H1 (cell line): ENCODE measurements around the gene GIN1. TPM values are rescaled to one million over a fixed set of nuclear protein-coding genes. Genes with fewer than 3 reads are reported as not detected.

Source experiments
- CTCF ChIA-PET: fragments of 300-600 bp; sonication (Branson Sonifier 250); formaldehyde crosslinking; loops from one replicate; lab custom pipeline; 2021; ENCODE audit not compliant: partially characterized antibody; lab: Charles Lee
- POLR2A ChIA-PET: fragments of 300-600 bp; sonication (Branson Sonifier 250); formaldehyde crosslinking; loops from one replicate; lab custom pipeline; 2021; ENCODE audit warnings: inconsistent platforms; ENCODE audit not compliant: partially characterized antibody; lab: Charles Lee
- DNase-seq, 2 experiments: peaks; one replicate each; pipeline versions ENCODE4 v3.0.0 to v3.0.0-alpha.2; 2010 to 2022; ENCODE audit warnings: low spot score in 2 of 2, low read depth in 1 of 2, mixed read lengths in 1 of 2
- FAIRE-seq: peaks from 2 replicates; lab custom pipeline; 2011; peaks lifted over from hg19 to GRCh38; lab: Jason Lieb, UNC
- H2AFZ ChIP-seq: 2 replicates; pipeline ENCODE4 v1.8.1; 2012; ENCODE audit warnings: low read length, inconsistent platforms
- H2AK5ac ChIP-seq: 2 replicates; pipeline ENCODE4 v1.6.1; 2013; ENCODE audit warnings: low read depth, low read length
- H2BK120ac ChIP-seq: replicated peaks from 2 replicates; pipeline ENCODE3; 2013; ENCODE audit warnings: low read depth, low read length, inconsistent platforms
- H2BK12ac ChIP-seq: 2 replicates; pipeline ENCODE4 v1.6.1; 2013; ENCODE audit warnings: low read depth, low read length
- H2BK15ac ChIP-seq: 2 replicates; pipeline ENCODE4 v1.6.1; 2013; ENCODE audit warnings: low read length
- H2BK20ac ChIP-seq: 2 replicates; pipeline ENCODE4 v1.6.1; 2013; ENCODE audit warnings: low read length
- H2BK5ac ChIP-seq: 2 replicates; pipeline ENCODE4 v1.6.1; 2013; ENCODE audit warnings: low read depth, low read length
- H3K14ac ChIP-seq: 2 replicates; pipeline ENCODE4 v1.6.1; 2013; ENCODE audit warnings: inconsistent platforms; ENCODE audit not compliant: insufficient read length
- H3K18ac ChIP-seq: 2 replicates; pipeline ENCODE4 v1.6.1; 2013; ENCODE audit warnings: low read length; ENCODE audit errors: extremely low read depth
- H3K23ac ChIP-seq: 2 replicates; pipeline ENCODE4 v1.6.1; 2013; ENCODE audit warnings: inconsistent platforms; ENCODE audit not compliant: insufficient read length
- H3K23me2 ChIP-seq: 2 replicates; pipeline ENCODE4 v1.6.1; 2013; ENCODE audit warnings: low read depth, low read length
- H3K27ac ChIP-seq: 2 replicates; pipeline ENCODE4 v1.6.1; 2011; ENCODE audit warnings: low read depth, low read length, inconsistent platforms
- H3K27me3 ChIP-seq, 4 experiments: replicated peaks in 1 of 4; 1 replicate in 1 of 4; 2 replicates in 3 of 4; pipeline versions ENCODE4 v1.6.1 to v1.8.1; 2011 to 2013; ENCODE audit warnings: low read length in 3 of 4, mild to moderate bottlenecking in 3 of 4, inconsistent platforms in 2 of 4, mixed read lengths in 2 of 4, moderate library complexity in 1 of 4; ENCODE audit not compliant: control insufficient read depth in 3 of 4, insufficient read depth in 3 of 4; ENCODE audit errors: extremely low read depth in 1 of 4
- H3K36me3 ChIP-seq, 4 experiments: 2 replicates each; pipeline versions ENCODE4 v1.6.1 to v1.8.1; 2011 to 2013; ENCODE audit warnings: mild to moderate bottlenecking in 4 of 4, low read length in 3 of 4, moderate library complexity in 2 of 4, control low read depth in 1 of 4, inconsistent platforms in 1 of 4; ENCODE audit not compliant: insufficient read depth in 4 of 4, control insufficient read depth in 2 of 4
- H3K4ac ChIP-seq: replicated peaks from 2 replicates; pipeline ENCODE3; 2013; ENCODE audit warnings: low read length, low read depth, mixed read lengths, inconsistent platforms; ENCODE audit not compliant: insufficient read length
- H3K4me1 ChIP-seq, 4 experiments: replicated peaks in 1 of 4; 1 replicate in 1 of 4; 2 replicates in 3 of 4; pipeline versions ENCODE4 v1.6.1 to v1.8.1; 2011 to 2013; ENCODE audit warnings: low read length in 3 of 4, inconsistent platforms in 2 of 4, mixed read lengths in 1 of 4; ENCODE audit not compliant: insufficient read depth in 4 of 4, control insufficient read depth in 3 of 4
- H3K4me2 ChIP-seq, 2 experiments: 2 replicates each; pipeline versions ENCODE4 v1.6.1 to v1.8.1; 2011 to 2013; ENCODE audit warnings: low read depth in 2 of 2, low read length in 2 of 2, control low read depth in 1 of 2, inconsistent platforms in 1 of 2, mild to moderate bottlenecking in 1 of 2; ENCODE audit not compliant: insufficient read depth in 1 of 2
- H3K4me3 ChIP-seq, 4 experiments: fragments of 200-600, 300-600 bp in 1 of 4; sonication (generic), shearing (Covaris generic), sonication (Bioruptor Twin) in 1 of 4; 2 replicates each; pipeline versions ENCODE4 v1.5.1 to v1.8.1; 2011 to 2016; ENCODE audit warnings: low read length in 4 of 4, low read depth in 3 of 4, control low read depth in 2 of 4, inconsistent platforms in 2 of 4, mild to moderate bottlenecking in 2 of 4, mixed read lengths in 1 of 4, moderate library complexity in 1 of 4; ENCODE audit not compliant: insufficient read depth in 2 of 4; ENCODE audit errors: extremely low read depth in 1 of 4
- H3K56ac ChIP-seq: replicated peaks from 2 replicates; pipeline ENCODE3; 2013; ENCODE audit warnings: low read depth, mild to moderate bottlenecking, mixed read lengths, low read length, inconsistent platforms; ENCODE audit not compliant: insufficient read length
- H3K79me1 ChIP-seq: 2 replicates; pipeline ENCODE4 v1.6.1; 2013; ENCODE audit warnings: low read depth, low read length, control low read depth
- H3K79me2 ChIP-seq, 2 experiments: 2 replicates each; pipeline versions ENCODE4 v1.6.1 to v1.8.1; 2012 to 2013; ENCODE audit warnings: low read length in 2 of 2, mild to moderate bottlenecking in 2 of 2, inconsistent platforms in 1 of 2; ENCODE audit not compliant: insufficient read depth in 2 of 2, control insufficient read depth in 1 of 2
- H3K9ac ChIP-seq, 4 experiments: replicated peaks in 1 of 4; 1 replicate in 1 of 4; 2 replicates in 3 of 4; pipeline versions ENCODE4 v1.6.1 to v1.8.1; 2011 to 2013; ENCODE audit warnings: low read depth in 3 of 4, low read length in 3 of 4, control low read depth in 2 of 4, mild to moderate bottlenecking in 2 of 4, moderate library complexity in 2 of 4, inconsistent platforms in 1 of 4; ENCODE audit errors: extremely low read depth in 1 of 4
- H3K9me3 ChIP-seq, 2 experiments: 2 replicates each; pipeline versions ENCODE4 v1.6.1 to v1.8.1; 2012 to 2013; ENCODE audit warnings: mild to moderate bottlenecking in 2 of 2, moderate library complexity in 2 of 2, control low read depth in 1 of 2, inconsistent platforms in 1 of 2, low read depth in 1 of 2, low read length in 1 of 2, mixed read lengths in 1 of 2; ENCODE audit not compliant: insufficient read depth in 2 of 2
- H4K20me1 ChIP-seq, 2 experiments: replicated peaks in 1 of 2; 2 replicates each; pipeline versions ENCODE3 to v1.8.1; 2011 to 2013; ENCODE audit warnings: inconsistent platforms in 2 of 2, low read length in 2 of 2, mild to moderate bottlenecking in 1 of 2; ENCODE audit not compliant: insufficient read depth in 2 of 2, control insufficient read depth in 1 of 2
- H4K5ac ChIP-seq: 2 replicates; pipeline ENCODE4 v1.6.1; 2013; ENCODE audit warnings: low read length, low read depth, mixed read lengths, inconsistent platforms; ENCODE audit not compliant: insufficient read length
- H4K8ac ChIP-seq: 2 replicates; pipeline ENCODE4 v1.8.0; 2013; ENCODE audit warnings: mild to moderate bottlenecking, moderate library complexity, low read length, inconsistent platforms; ENCODE audit not compliant: insufficient read depth; ENCODE audit errors: extremely low read depth
- H4K91ac ChIP-seq: replicated peaks from 2 replicates; pipeline ENCODE3; 2013; ENCODE audit warnings: low read length, mixed read lengths, inconsistent platforms; ENCODE audit not compliant: insufficient read length
- GABPA ChIP-seq: IDR thresholded peaks from 2 replicates; pipeline ENCODE4 v1.6.1; 2011; ENCODE audit warnings: mild to moderate bottlenecking, low read length, moderate library complexity, borderline replicate concordance; ENCODE audit not compliant: insufficient read depth
- JUN ChIP-seq: IDR thresholded peaks from 2 replicates; pipeline ENCODE4 v1.6.1; 2011; ENCODE audit warnings: low read depth, mild to moderate bottlenecking, improper control_type of control experiment, low read length
- JUND ChIP-seq: IDR thresholded peaks from 2 replicates; pipeline ENCODE4 v1.6.1; 2011; ENCODE audit warnings: mild to moderate bottlenecking, improper control_type of control experiment, low read length
- SP4 ChIP-seq: IDR thresholded peaks from 2 replicates; pipeline ENCODE4 v1.6.1; 2012; ENCODE audit warnings: low read length, inconsistent platforms
- WGBS, 2 experiments: shearing (Covaris generic) in 1 of 2; methylation state at CpG; one replicate each; pipeline versions ENCODE4 v1.1.6 to v1.1.7; 2013 to 2015; ENCODE audit warnings: low lambda C conversion rate in 2 of 2, mixed read lengths in 2 of 2, inconsistent platforms in 1 of 2, low coverage in 1 of 2, missing lambda C conversion rate in 1 of 2; ENCODE audit not compliant: insufficient replicate concordance in 2 of 2, insufficient coverage in 1 of 2, insufficient read length in 1 of 2; ENCODE audit errors: extremely low coverage in 1 of 2, missing lambda C conversion rate in 1 of 2; 5-methylcytosine and 5-hydroxymethylcytosine counted together
- polyA plus RNA-seq, 7 experiments: library from polyadenylated mRNA; depleted of rRNA in 3 of 7; stranded (reverse) in 5 of 7; unstranded in 2 of 7; fragments of >200 nt in 5 of 7; fragments of 200-250 nt in 2 of 7; gene quantifications; 1 replicate in 5 of 7; 2 replicates in 1 of 7; 4 replicates in 1 of 7; pipeline versions ENCODE4 v1.2.1 to v1.2.3, GENCODE V29; 2011 to 2013; ENCODE audit warnings: missing spikeins in 2 of 7, mixed read lengths in 2 of 7
- total RNA-seq: library from RNA; stranded (reverse); fragmentation: NEBNext Ultra II Directional; extraction: Animal tissue kit (Norgen Biotek cat#: 25700); gene quantifications from 2 replicates; pipeline ENCODE4 v1.2.1, GENCODE V29; 2021

Gene GIN1
- total and polyA plus RNA-seq, 2 of the 8 experiments (the other 6 are each of a cell fraction or from before 2014, with no cell fraction given): 1.9 to 7.1 TPM

GRCh38 chr5:103060424-103060954 lies 59.4 kb downstream of the GIN1 start:
- Histone ChIP-seq H2BK12ac (no peak overlapping the region), H3K9ac (no peak overlapping the region), H2BK5ac (no peak overlapping the region), H3K4ac (no peak overlapping the region), H3K18ac (no peak overlapping the region), H2AFZ (no peak overlapping the region), H4K20me1 (no peaks in the 10 kb centered on the region), H3K23me2 (no peaks in the 10 kb centered on the region), H2BK120ac (no peak overlapping the region), H3K79me2 (no peaks in the 10 kb centered on the region), H3K4me3 (no peak overlapping the region), H4K8ac (no peak overlapping the region), H3K27me3 (no peaks in the 10 kb centered on the region), H3K23ac (no peak overlapping the region), H3K14ac (no peak overlapping the region), H3K36me3 (no peaks in the 10 kb centered on the region), H3K4me2 (no peak overlapping the region), H3K9me3 (no peaks in the 10 kb centered on the region), H3K4me1 (peaks cover 0 to 4% (median 2%) of the 10 kb centered on the region in 4 experiments; a peak in 2 of 7 replicates), H4K5ac (no peak overlapping the region), H3K79me1 (no peaks in the 10 kb centered on the region), H2BK20ac (no peak overlapping the region), H4K91ac (no peak overlapping the region), H2AK5ac (no peak overlapping the region), H3K27ac (no peak overlapping the region), H2BK15ac (no peak overlapping the region), H3K56ac (no peak overlapping the region)
- ChIA-PET POLR2A (no interaction called here), CTCF (interaction anchor here (1.5 kb wide), 1 partner anchor 79 kb away, joined by 5 read pairs; no protein-coding TSS in a partner anchor)
- FAIRE-seq (no peak), DNase-seq (no peak)
- TF ChIP-seq SP4 (no peak), GABPA (no peak), JUND (no peak), JUN (no peak)
- 47% methylated on average over 3 of the region's 3 CpGs; no CpG with 5 or more reads in 1 of the 2 experiments for WGBS, 2 experiments
